NCI-H748 (cell line): ENCODE results near the gene ADAMTS2.

Experiments used
- DNase-seq: peaks from one replicate; lab custom pipeline; 2025; ENCODE audit not compliant: unreplicated experiment; lab: John Stamatoyannopoulos, UW

The ADAMTS2 gene

GRCh38 chr5:179166171-179166885, 178.9 kb downstream of the ADAMTS2 start:
- no peak for DNase-seq

- peak; percentile 12 for DNase-seq
Observed at GRCh38 chr5:179165421-179166170, 179.7 kb downstream of the ADAMTS2 start.

- DNase-seq, result no peak
Observed at GRCh38 chr5:179164331-179165311, 180.6 kb downstream of the ADAMTS2 start.

GRCh38 chr5:179163236-179164155, 181.8 kb downstream of the ADAMTS2 start:
- no peak for DNase-seq

GRCh38 chr5:179162351-179163235, 182.7 kb downstream of the ADAMTS2 start:
- DNase-seq, result no peak

GRCh38 chr5:179161901-179162300, 183.4 kb downstream of the ADAMTS2 start:
- DNase-seq, result no peak

GRCh38 chr5:179160584-179160983, 184.7 kb downstream of the ADAMTS2 start:
- no peak for DNase-seq

- no peak for DNase-seq
Observed at GRCh38 chr5:179158556-179158955, 186.7 kb downstream of the ADAMTS2 start.

- peak; percentile 47 for DNase-seq
Observed at GRCh38 chr5:179154991-179155955, 190.0 kb downstream of the ADAMTS2 start.

- no peak for DNase-seq
Observed at GRCh38 chr5:179154346-179154990, 190.8 kb downstream of the ADAMTS2 start.

GRCh38 chr5:179153921-179154345, 191.3 kb downstream of the ADAMTS2 start:
- no peak for DNase-seq

GRCh38 chr5:179153341-179153901, 191.8 kb downstream of the ADAMTS2 start:
- DNase-seq, result no peak

GRCh38 chr5:179152941-179153340, 192.3 kb downstream of the ADAMTS2 start:
- DNase-seq, result no peak

- DNase-seq, result no peak
Observed at GRCh38 chr5:179152144-179152895, 192.9 kb downstream of the ADAMTS2 start.

GRCh38 chr5:179151286-179152118, 193.8 kb downstream of the ADAMTS2 start:
- no peak for DNase-seq

GRCh38 chr5:179150011-179150410, 195.2 kb downstream of the ADAMTS2 start:
- no peak for DNase-seq
